ENCODE results near the gene NT5C2.

The NT5C2 gene

DNA sequence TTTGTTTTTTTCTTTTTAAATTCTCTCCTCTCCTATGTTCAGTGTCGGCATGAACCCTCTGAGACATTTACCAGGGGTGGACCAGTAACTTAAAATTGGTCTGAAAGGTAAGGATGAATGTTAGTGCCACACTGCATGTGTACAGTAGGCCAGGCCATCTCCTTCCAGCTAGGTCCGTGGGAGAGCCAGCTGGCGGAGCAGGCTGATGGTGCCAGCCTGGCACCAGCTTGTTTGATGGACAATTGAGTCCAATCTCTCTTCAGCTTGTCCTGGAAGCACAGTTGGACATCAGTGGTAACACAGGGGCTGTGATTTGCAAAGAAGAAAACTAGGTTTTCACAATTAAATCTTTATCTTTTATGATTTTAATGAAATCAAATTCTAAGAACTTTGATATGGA, 138.5 kb downstream of the NT5C2 start:
- no peak for DNase-seq

DNA sequence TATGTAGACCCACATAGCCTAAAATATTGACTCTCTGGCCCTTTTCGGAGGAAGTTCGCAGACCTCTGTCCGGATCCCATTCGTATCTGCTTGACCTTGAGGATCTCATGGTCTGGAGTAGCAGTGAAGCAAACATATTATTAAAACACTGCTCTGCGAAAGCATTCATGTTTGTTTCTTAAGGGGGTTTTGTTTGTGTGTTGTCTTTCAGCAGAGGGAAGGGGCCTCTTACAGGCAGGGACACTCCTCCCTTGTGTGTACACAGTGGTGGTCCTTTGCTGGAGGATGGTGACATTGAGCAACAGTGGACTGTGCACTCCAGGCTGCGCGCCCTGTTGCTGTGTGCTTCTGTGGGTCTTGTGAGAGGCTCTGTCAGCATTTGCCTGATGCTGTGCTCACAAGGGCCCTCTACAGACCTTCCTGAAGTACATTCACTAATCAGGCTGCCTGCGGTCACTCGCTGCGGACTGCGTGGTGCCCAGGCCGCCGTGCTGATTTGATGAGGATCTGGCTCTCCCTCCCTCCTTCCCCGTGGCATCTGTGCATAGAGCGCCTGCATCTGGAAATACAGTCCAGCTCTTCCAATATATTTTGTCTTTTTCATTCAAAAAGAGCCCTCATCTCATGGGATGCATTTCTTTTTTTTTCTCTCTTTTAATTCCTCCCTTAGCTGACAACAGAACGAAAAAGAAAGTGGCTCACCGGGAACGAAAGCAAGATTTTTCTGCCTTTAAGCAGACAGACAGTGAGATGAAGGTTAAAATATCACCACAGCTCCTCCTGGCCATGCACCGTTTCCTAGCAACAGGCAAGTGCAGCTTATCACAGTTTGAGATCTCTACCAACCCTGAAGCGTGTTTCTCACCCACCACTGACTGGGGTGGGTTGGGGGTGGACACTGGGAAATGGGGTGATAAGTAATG, 139.2 kb downstream of the NT5C2 start:
- peak; percentile 34 to 64 (median 41) for DNase-seq

DNA sequence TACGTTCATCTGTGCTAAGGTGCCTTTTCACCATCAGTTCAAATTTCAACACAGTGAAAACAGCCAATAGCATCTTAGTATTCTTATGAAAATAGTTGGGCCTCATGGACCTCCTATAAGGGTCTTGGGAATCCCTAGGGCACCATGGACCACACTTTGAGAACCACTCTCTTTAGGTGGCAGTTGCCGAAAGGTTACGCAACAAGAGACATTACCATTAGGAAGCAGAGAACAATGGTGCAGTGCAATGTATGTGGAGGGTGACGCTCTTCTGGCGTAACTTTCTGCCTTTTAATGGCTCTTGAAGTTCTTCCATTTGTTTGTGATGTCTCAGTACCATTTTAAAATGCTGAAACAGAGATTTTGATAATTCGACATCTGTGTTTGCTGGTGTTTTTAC, 143.8 kb downstream of the NT5C2 start:
- peak in 1 of 3 donors; percentile 8 for DNase-seq

- DNase-seq = peak in 1 of 3 donors; percentile 7
Measured at GRCh38 chr10:103047381-103047780, 145.7 kb downstream of the NT5C2 start.

GRCh38 chr10:103045961-103046360, 147.1 kb downstream of the NT5C2 start:
- DNase-seq = no peak

DNA sequence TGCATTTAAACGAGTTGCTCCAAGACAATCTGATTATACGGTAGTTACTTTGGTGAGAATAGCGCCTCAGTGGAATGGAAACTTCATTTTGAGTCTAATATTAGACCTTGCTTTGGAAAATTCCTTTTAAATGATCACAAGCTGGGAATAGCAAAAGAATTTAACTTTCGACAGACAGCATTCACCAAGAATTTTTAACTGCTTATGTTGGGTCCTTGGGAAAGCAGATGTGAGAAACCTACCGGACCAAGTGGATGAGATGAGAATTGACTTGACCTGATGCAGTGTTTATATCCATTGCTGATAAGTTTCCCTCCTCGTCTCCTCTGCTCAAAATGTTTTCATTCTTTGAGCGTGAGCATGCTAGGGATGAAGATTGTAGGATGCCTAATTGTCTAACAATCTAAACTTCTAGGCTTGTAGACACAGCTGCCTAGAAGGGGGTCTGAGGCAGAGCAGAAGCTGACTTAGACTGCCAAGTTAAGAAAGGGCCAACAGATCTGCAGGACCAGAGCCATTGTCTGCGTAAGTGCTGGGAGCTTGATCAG, 148.1 kb downstream of the NT5C2 start:
- DNase-seq = peak in 1 of 3 donors; percentile 11

DNA sequence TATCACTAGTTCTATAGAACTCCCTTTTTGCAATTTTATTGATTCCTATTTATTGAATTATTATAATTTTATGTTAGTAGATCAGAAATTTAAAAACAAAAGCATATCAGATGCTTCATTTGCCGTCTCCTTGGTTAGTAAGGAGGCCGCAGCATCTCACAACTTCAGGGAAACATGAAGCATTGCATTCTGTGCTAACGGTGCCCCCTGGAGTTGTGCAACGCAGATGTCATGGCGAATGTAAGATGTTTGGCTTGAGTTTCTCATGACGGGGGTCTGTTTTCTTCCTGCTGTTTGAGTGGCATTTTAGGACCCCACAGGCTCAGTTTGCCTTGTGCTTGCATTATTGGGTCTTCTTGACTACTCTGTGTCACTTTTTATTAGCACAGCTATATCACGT, 150.2 kb downstream of the NT5C2 start:
- DNase-seq = no peak

- peak in 1 of 3 donors; percentile 12 for DNase-seq
Measured at GRCh38 chr10:103042129-103042528, 150.9 kb downstream of the NT5C2 start.

DNA sequence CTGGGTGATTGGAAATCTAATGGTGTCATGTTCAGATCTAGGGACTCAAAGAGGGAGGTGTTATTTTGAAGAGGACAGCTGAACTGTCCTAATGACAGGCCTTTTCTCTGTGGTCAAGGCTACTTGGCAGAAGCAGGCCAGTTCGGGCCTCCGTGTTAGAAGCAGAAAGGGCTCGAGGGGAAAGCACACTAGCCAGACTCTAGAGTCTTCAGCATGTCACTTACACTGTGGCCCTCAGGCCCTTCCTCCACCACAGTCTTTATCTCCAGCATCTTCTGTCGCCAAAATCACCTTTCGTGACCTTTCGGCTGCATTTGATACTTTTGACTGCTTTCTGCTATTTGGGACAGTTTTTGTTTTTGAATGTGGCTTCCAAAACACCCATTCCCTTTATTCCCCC, 151.7 kb downstream of the NT5C2 start:
- DNase-seq = no peak

DNA sequence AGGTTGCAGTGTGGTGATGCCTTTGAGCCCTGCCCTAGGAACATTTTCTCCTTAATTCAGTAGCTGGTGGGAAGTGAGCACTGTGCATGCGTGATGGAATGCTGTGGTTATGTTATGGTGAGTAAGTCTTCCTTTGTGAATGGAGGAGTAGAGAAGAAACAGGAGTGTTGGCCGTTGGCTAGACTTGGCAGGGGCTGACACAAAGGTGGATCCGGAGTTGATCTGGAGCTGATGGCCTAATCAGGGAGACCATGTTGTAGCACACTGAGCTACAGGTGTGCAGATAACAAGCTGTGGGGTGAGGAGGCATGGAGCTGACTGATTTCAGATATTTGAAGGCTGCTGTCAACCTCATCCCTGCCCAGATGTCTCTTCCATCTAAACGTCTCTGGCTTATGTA, 152.7 kb downstream of the NT5C2 start:
- no peak for DNase-seq

DNA sequence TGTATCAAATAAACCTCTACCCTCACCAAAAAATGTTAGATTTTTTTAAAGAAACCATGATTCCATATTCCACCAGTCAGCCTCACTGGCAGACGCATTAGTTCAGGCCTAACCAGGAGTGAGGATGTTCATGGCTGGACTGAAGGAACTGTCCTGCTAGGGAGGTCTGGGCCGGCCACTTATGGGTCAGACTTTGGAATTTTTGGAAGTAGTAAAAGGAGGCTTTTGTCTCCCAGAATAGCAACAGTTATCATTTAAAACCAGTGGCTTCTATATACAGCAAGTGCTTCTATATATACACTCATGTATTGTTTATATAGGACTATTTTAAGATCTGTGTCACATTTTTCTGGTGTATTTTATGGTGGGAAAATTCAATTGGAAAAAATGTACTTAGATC, 154.5 kb downstream of the NT5C2 start:
- no peak for DNase-seq
